HUDEP-2 (cell line): ENCODE results near the gene MB21D2.
"Not testable (repeated sequence)": the region's sequence is repeated elsewhere in the genome, so short reads cannot be mapped to it uniquely, and the experiment has no call there.

Source experiments
- DNase-seq, 76 experiments: peaks; one replicate each; lab custom pipeline; 2025; ENCODE audit not compliant: unreplicated experiment in 76 of 76; lab: John Stamatoyannopoulos, UW

MB21D2 gene

GRCh38 chr3:192863091-192863420, 54.6 kb downstream of the MB21D2 start:
- DNase-seq = no peak

- DNase-seq = no peak
Measured at GRCh38 chr3:192862408-192863090, 55.1 kb downstream of the MB21D2 start.

GRCh38 chr3:192861972-192862371, 55.7 kb downstream of the MB21D2 start:
- DNase-seq = no peak

- no peak for DNase-seq
Measured at GRCh38 chr3:192860454-192860853, 57.2 kb downstream of the MB21D2 start.

GRCh38 chr3:192858849-192859585, 58.6 kb downstream of the MB21D2 start:
- no peak for DNase-seq

- DNase-seq = no peak
Measured at GRCh38 chr3:192857260-192857661, 60.4 kb downstream of the MB21D2 start.

- no peak for DNase-seq
Measured at GRCh38 chr3:192855434-192855833, 62.2 kb downstream of the MB21D2 start.

- peak in 3 of 76 experiments; percentile 2 to 3 (median 2) for DNase-seq
Measured at GRCh38 chr3:192851821-192852372, 65.8 kb downstream of the MB21D2 start.

GRCh38 chr3:192850451-192850981, 67.1 kb downstream of the MB21D2 start:
- no peak for DNase-seq

GRCh38 chr3:192849821-192850220, 67.8 kb downstream of the MB21D2 start:
- DNase-seq = not testable (repeated sequence)

- no peak for DNase-seq
Measured at GRCh38 chr3:192848371-192849233, 69.1 kb downstream of the MB21D2 start.

GRCh38 chr3:192847941-192848340, 69.7 kb downstream of the MB21D2 start:
- DNase-seq = no peak

GRCh38 chr3:192845526-192845855, 72.2 kb downstream of the MB21D2 start:
- DNase-seq = no peak

GRCh38 chr3:192844836-192845525, 72.7 kb downstream of the MB21D2 start:
- DNase-seq = no peak

- DNase-seq = no peak
Measured at GRCh38 chr3:192844486-192844765, 73.2 kb downstream of the MB21D2 start.

- DNase-seq = no peak
Measured at GRCh38 chr3:192843723-192844485, 73.8 kb downstream of the MB21D2 start.

- no peak for DNase-seq
Measured at GRCh38 chr3:192843119-192843518, 74.5 kb downstream of the MB21D2 start.

- no peak for DNase-seq
Measured at GRCh38 chr3:192842711-192843110, 74.9 kb downstream of the MB21D2 start.

GRCh38 chr3:192842138-192842537, 75.5 kb downstream of the MB21D2 start:
- DNase-seq = no peak

- no peak for DNase-seq
Measured at GRCh38 chr3:192841428-192841827, 76.2 kb downstream of the MB21D2 start.
